CD4-positive, alpha-beta T cell treated with Interleukin-15 for 4 hours (primary cell): ENCODE results near the gene C1RL.

ENCODE experiments used
- DNase-seq: peaks from one replicate; pipeline ENCODE4 v3.0.0-alpha.2; 2020; ENCODE audit warnings: low spot score

The C1RL gene

GRCh38 chr12:7092229-7092985 is 16.6 kb downstream of the C1RL start, which contains the start of gene C1R:
C1R (minus strand) TSS chr12:7092445; CDS start chr12:7092388, 57 bp downstream.
- peak; percentile 71 for DNase-seq

- DNase-seq = no peak
Observed at GRCh38 chr12:7091660-7092228, 17.3 kb downstream of the C1RL start.

GRCh38 chr12:7091171-7091570 is 17.8 kb downstream of the C1RL start:
- DNase-seq = no peak

GRCh38 chr12:7090222-7090998 is 18.6 kb downstream of the C1RL start:
- no peak for DNase-seq

GRCh38 chr12:7089196-7089871 is 19.7 kb downstream of the C1RL start:
- no peak for DNase-seq

- no peak for DNase-seq
Observed at GRCh38 chr12:7083125-7083524, 25.9 kb downstream of the C1RL start.

GRCh38 chr12:7081037-7081436 is 28.0 kb downstream of the C1RL start:
- no peak for DNase-seq

- DNase-seq = no peak
Observed at GRCh38 chr12:7079826-7080125, 29.2 kb downstream of the C1RL start.

GRCh38 chr12:7078163-7078562 is 30.9 kb downstream of the C1RL start:
- DNase-seq = no peak

GRCh38 chr12:7076493-7076892 is 32.5 kb downstream of the C1RL start:
- DNase-seq = no peak

GRCh38 chr12:7075939-7076338 is 33.1 kb downstream of the C1RL start:
- DNase-seq = no peak

- DNase-seq = no peak
Observed at GRCh38 chr12:7075518-7075917, 33.5 kb downstream of the C1RL start.

- DNase-seq = no peak
Observed at GRCh38 chr12:7073946-7074345, 35.1 kb downstream of the C1RL start.

GRCh38 chr12:7072554-7072953 is 36.5 kb downstream of the C1RL start:
- DNase-seq = no peak

GRCh38 chr12:7072035-7072434 is 37.0 kb downstream of the C1RL start:
- no peak for DNase-seq

GRCh38 chr12:7069386-7069785 is 39.6 kb downstream of the C1RL start:
- DNase-seq = no peak

GRCh38 chr12:7068994-7069346 is 40.0 kb downstream of the C1RL start:
- no peak for DNase-seq

- no peak for DNase-seq
Observed at GRCh38 chr12:7068240-7068993, 40.6 kb downstream of the C1RL start.

GRCh38 chr12:7067096-7067495 is 41.9 kb downstream of the C1RL start:
- DNase-seq = no peak

- no peak for DNase-seq
Observed at GRCh38 chr12:7066596-7066995, 42.4 kb downstream of the C1RL start.

GRCh38 chr12:7065073-7065623 is 43.9 kb downstream of the C1RL start:
- DNase-seq = no peak

GRCh38 chr12:7064516-7064915 is 44.5 kb downstream of the C1RL start:
- DNase-seq = no peak
